Parathyroid adenoma (tissue), 2 donors: ENCODE results near the gene CCDC69.

Experiments
- H2AFZ ChIP-seq: fragments of 300-600 bp; sonication (generic); one replicate; pipeline ENCODE4 v1.7.0; 2017; ENCODE audit warnings: antibody characterized with exemption, mild to moderate bottlenecking
- H3K27ac ChIP-seq: fragments of 300-600 bp; sonication (generic); one replicate; pipeline ENCODE4 v1.7.0; 2017
- H3K27me3 ChIP-seq: fragments of 300-600 bp; sonication (generic); one replicate; pipeline ENCODE4 v1.7.0; 2017; ENCODE audit warnings: low read length; ENCODE audit not compliant: control insufficient read depth, insufficient read depth
- H3K36me3 ChIP-seq: fragments of 300-600 bp; sonication (generic); one replicate; pipeline ENCODE4 v1.7.0; 2017; ENCODE audit warnings: low read length; ENCODE audit not compliant: control insufficient read depth, insufficient read depth
- H3K4me1 ChIP-seq: fragments of 300-600 bp; sonication (generic); one replicate; pipeline ENCODE4 v1.7.0; 2017; ENCODE audit warnings: control low read depth
- H3K4me2 ChIP-seq: fragments of 300-600 bp; sonication (generic); one replicate; pipeline ENCODE4 v1.7.0; 2017; ENCODE audit warnings: low read length
- H3K4me3 ChIP-seq: fragments of 300-600 bp; sonication (generic); one replicate; pipeline ENCODE4 v1.7.0; 2017; ENCODE audit warnings: low read depth, low read length
- H3K79me2 ChIP-seq: fragments of 300-600 bp; sonication (generic); one replicate; pipeline ENCODE4 v1.7.0; 2017; ENCODE audit warnings: control low read depth
- H3K9ac ChIP-seq: fragments of 300-600 bp; sonication (generic); one replicate; pipeline ENCODE4 v1.7.0; 2017; ENCODE audit warnings: mild to moderate bottlenecking
- H3K9me3 ChIP-seq: fragments of 300-600 bp; sonication (generic); one replicate; pipeline ENCODE4 v1.7.0; 2017; ENCODE audit warnings: low read length; ENCODE audit not compliant: control insufficient read depth
- CTCF ChIP-seq: fragments of 300-600 bp; sonication (generic); IDR thresholded peaks from one replicate; pipeline ENCODE4 v1.7.0; 2017; ENCODE audit warnings: antibody characterized with exemption, mild to moderate bottlenecking
- donor health status: primary hyperparathyroidism.

The CCDC69 gene

GRCh38 chr5:151249281-151249680 lies 25.4 kb upstream of the CCDC69 start:
- Histone ChIP-seq H3K4me3 (no peak overlapping the region), H3K36me3 (no peaks in the 10 kb centered on the region), H3K9me3 (no peaks in the 10 kb centered on the region), H3K27me3 (no peaks in the 10 kb centered on the region), H3K4me1 (peaks cover 6% of the 10 kb centered on the region), H3K9ac (no peak overlapping the region), H3K4me2 (no peak overlapping the region), H2AFZ (no peak overlapping the region), H3K79me2 (peaks cover 5% of the 10 kb centered on the region), H3K27ac (no peak overlapping the region)
- no peak for TF ChIP-seq CTCF

- no peak overlapping the region for H3K4me2 ChIP-seq
- no peak for TF ChIP-seq CTCF
- no peak overlapping the region for H3K9ac ChIP-seq
- H3K4me1 ChIP-seq = no peaks in the 10 kb centered on the region
- no peaks in the 10 kb centered on the region for H3K27me3 ChIP-seq
- H3K79me2 ChIP-seq = no peaks in the 10 kb centered on the region
- no peak overlapping the region for H3K4me3 ChIP-seq
- H2AFZ ChIP-seq = no peak overlapping the region
- no peak overlapping the region for H3K27ac ChIP-seq
- no peaks in the 10 kb centered on the region for H3K9me3 ChIP-seq
- H3K36me3 ChIP-seq = no peaks in the 10 kb centered on the region
These were observed 24.8 kb upstream of the CCDC69 start for GRCh38 chr5:151248651-151249050.

GRCh38 chr5:151245680-151246219 lies 21.9 kb upstream of the CCDC69 start:
- Histone ChIP-seq H3K27ac (no peak overlapping the region), H3K9ac (no peak overlapping the region), H3K27me3 (no peaks in the 10 kb centered on the region), H3K4me2 (no peak overlapping the region), H3K79me2 (no peaks in the 10 kb centered on the region), H3K9me3 (no peaks in the 10 kb centered on the region), H3K36me3 (no peaks in the 10 kb centered on the region), H3K4me3 (no peak overlapping the region), H2AFZ (no peak overlapping the region), H3K4me1 (no peaks in the 10 kb centered on the region)
- no peak for TF ChIP-seq CTCF

- Histone ChIP-seq H3K9ac (no peak overlapping the region), H3K4me1 (no peaks in the 10 kb centered on the region), H3K27ac (no peak overlapping the region), H2AFZ (no peak overlapping the region), H3K27me3 (no peaks in the 10 kb centered on the region), H3K9me3 (no peaks in the 10 kb centered on the region), H3K4me3 (no peak overlapping the region), H3K79me2 (no peaks in the 10 kb centered on the region), H3K4me2 (no peak overlapping the region), H3K36me3 (no peaks in the 10 kb centered on the region)
- TF ChIP-seq CTCF = no peak
These were observed 20.3 kb upstream of the CCDC69 start for GRCh38 chr5:151244206-151244605.

- Histone ChIP-seq H3K79me2 (no peaks in the 10 kb centered on the region), H2AFZ (no peak overlapping the region), H3K27ac (no peak overlapping the region), H3K9ac (no peak overlapping the region), H3K4me2 (no peak overlapping the region), H3K27me3 (no peaks in the 10 kb centered on the region), H3K9me3 (no peaks in the 10 kb centered on the region), H3K36me3 (no peaks in the 10 kb centered on the region), H3K4me1 (no peaks in the 10 kb centered on the region), H3K4me3 (no peak overlapping the region)
- no peak for TF ChIP-seq CTCF
These were observed 19.7 kb upstream of the CCDC69 start for GRCh38 chr5:151243564-151243963.
